Activated naive CD8-positive, alpha-beta T cell treated with anti-CD3 and anti-CD28 coated beads, Interleukin-2, amount 50 U/mL, for 16 hours (primary cell): ENCODE data around the gene CMIP.

ENCODE experiments used
- DNase-seq: peaks from one replicate; pipeline ENCODE4 v3.0.0-alpha.2; 2020; ENCODE audit warnings: low read depth, low spot score

CMIP gene

DNA sequence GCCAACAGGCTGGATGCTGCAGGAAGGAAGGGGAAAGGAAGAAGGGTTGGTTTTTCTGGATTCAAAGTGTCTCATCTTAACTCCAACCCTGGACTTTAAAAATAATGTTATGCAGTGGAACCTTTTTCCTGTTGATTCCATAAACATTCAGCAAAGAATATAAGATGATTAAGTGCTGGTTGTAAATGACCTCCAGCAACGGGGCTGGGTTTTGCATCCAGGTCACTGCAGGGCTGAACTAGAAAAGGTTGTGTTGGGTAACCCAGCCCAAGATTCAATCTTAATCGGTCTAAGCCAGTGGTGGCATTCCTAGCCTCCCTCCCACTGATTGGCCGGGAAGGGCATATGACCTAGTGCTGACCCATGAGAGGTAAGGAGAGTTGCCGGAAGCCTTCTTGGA lies 300.3 kb downstream of the CMIP start:
- DNase-seq = no peak

GRCh38 chr16:81745704-81746558 lies 301.3 kb downstream of the CMIP start:
- peak; percentile 49 for DNase-seq

DNA sequence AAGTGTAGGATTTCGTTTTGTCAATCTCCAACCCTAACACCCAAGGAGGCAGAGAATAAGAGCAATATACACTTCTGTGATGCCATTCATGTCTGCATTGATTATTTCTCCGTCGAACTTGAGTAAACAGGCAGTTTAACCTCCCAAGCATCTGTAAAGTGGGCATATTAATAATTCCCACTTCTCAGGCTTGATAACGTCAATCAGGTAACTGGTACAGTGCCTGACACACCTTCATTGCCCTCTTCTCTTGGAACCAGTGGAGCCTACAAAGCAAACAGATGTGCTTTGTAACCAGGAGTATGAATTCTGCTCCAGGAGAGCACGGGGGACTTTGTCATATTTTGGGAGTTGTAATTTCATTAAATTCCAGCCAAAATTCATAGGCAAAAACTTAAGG lies 302.0 kb downstream of the CMIP start:
- no peak for DNase-seq

DNA sequence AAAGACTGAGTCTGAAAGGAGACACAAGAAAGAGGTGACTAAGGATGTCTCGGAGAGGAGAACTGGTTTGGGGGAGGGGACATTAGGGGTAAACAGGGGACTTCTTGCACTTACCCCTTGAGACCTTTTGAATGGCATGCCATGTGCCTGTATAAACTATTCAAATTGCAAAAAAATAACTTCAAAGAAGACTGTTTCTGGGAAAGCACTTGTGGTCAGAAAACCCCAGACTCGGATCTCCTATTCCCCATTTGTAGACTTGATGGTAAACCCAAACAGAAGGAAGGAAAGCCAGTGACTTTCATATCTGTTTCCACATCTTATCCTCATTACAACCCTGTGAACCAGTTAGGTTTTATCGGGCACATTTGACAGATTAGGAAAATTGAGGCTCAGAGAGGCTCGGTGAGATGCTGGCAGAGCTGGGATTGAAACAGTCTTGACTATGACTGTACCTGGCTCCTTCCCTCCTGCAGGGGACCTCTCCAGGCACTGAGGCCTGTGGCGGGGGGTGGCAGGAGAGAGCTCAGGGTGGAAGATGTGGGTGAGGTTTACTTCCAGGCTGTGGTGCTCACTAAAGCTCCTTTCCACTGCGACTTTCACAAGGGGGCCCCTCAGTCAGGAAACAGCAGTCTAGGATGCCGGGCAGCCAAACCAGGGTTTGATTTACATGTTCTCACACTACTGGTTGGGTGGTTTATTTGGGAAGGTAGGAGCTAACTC lies 304.0 kb downstream of the CMIP start:
- DNase-seq = no peak

DNA sequence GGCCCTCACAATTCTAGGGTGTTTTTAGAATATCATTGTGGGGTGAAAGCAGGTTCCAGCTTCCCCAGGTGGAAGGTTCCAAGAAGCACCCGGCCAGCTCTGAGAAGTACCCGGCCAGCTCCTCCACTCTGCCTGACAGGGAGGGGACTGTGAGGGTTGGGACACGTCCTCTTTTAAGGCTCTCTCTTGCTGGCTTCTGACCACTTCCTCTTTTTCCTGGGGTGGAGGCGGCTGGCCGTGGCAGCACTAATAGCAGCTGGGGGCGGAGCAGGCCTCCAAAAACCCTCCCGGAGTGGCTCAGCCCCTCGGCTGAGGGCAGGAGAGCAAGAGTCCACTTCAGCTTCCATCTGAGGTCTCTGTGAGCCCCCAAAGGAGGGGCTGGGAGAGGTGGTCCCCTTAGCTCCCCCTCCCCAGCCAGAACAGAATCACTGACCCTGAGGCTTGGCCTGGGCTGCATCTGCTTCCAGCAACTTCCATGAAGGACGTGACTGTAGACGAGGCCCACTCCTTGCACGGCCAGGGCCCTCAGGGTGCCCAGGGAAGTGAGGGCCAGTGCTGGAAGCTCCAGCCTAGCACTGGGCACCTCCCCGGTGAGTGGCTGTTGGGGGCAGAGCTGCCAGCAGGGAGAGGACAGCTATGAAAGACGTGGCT lies 307.7 kb downstream of the CMIP start:
- no peak for DNase-seq

DNA sequence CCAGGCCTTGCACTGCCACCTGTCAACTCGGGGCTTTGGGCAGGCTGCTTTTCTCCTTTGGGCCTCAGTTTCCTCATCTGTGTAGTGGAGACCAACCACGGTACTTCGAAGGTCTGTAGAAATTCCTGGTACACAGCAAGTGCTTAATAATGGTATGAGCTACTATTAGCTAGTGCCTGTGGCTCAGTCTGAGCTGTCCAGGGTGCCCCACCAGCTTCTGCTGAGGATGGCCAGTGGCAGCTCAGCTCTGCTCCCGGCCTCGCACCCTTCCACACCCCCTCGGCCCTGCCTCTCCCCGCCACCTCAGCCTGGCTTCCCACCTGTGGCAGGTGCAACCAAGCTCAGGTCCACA lies 308.2 kb downstream of the CMIP start:
- DNase-seq = no peak

- no peak for DNase-seq
Measured at GRCh38 chr16:81754858-81755257, 310.2 kb downstream of the CMIP start.

DNA sequence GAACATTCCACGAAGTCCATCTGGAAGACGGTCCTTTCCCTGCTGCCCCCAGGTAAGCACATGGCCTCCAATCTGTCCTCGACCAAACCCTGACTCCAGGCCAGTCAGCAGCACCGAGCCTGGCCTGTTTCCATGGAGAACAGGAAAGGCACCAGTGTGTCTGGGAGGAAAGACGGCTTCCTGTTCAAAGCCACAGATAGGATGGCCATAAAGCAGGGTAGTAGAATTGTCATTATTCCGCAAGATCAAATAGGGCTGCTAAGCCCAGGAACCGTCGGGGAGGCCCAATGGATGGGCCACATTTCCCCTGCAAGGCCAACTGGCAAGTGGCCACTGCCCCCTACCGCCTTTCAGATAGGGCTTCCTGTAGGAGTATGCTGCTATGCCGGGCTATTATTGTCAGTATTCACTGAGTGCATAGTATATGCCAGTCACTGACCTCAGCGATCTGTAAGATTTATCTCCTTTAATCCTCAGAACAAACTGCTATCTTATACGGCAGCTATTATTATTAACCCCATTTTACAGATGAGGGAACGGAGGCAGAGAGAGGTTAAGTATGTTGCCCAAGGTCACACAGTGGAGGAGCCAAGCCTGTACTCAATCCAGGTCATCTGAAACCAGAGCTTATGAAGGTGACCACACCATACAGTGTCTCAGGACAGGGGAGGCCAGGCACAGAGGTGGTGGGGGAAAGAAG lies 311.5 kb downstream of the CMIP start:
- no peak for DNase-seq

- no peak for DNase-seq
Measured at GRCh38 chr16:81756615-81757356, 312.2 kb downstream of the CMIP start.

- no peak for DNase-seq
Measured at GRCh38 chr16:81758376-81758775, 313.8 kb downstream of the CMIP start.
